GM12878 (cell line): Measurements from ENCODE around the gene UNC5B. TPM values are rescaled to one million over a fixed set of nuclear protein-coding genes. Genes with fewer than 3 reads are reported as not detected.

Experiments
- ATAC-seq: fragments of 200-7000 bp; cut with Tn5 transposase; 3 replicates; pipeline ENCODE4 v1.9.1; 2020; ENCODE audit warnings: mild to moderate bottlenecking, moderate library complexity
- BruUV-seq: library from RNA; stranded (reverse); fragments of 400-500 nt; replicated peaks from 2 replicates; lab custom pipeline; 2021; lab: Mats Ljungman, UMichigan
- CTCF ChIA-PET: fragments of 300-600 bp; sonication (Branson Sonifier 250); formaldehyde crosslinking; extraction: SDS; loops from one replicate; lab custom pipeline; 2021; ENCODE audit warnings: inconsistent platforms; lab: Yijun Ruan, JAX
- POLR2A ChIA-PET: fragments of 350-600 bp; formaldehyde crosslinking; extraction: SDS; loops from one replicate; lab custom pipeline; 2021; ENCODE audit warnings: inconsistent platforms; lab: Charles Lee
- RAD21 ChIA-PET: fragments of 300-600 bp; sonication (Branson Sonifier 250); formaldehyde crosslinking; loops from one replicate; lab custom pipeline; 2023; ENCODE audit warnings: antibody characterized with exemption; ENCODE audit not compliant: unreplicated experiment; lab: Charles Lee
- SMC1A ChIA-PET: fragments of 300-600 bp; sonication (Branson Sonifier 250); formaldehyde crosslinking; loops from one replicate; lab custom pipeline; 2023; ENCODE audit not compliant: unreplicated experiment, uncharacterized antibody; lab: Charles Lee
- DNase-seq: peaks from one replicate; pipeline ENCODE4 v3.0.0-alpha.2; 2011; ENCODE audit warnings: low read depth, low spot score
- FAIRE-seq: peaks from 3 replicates; lab custom pipeline; 2011; peaks lifted over from hg19 to GRCh38; lab: Jason Lieb, UNC
- H2AFZ ChIP-seq: 2 replicates; pipeline ENCODE4 v1.6.0; 2011; ENCODE audit warnings: low read depth, low read length, control low read depth; ENCODE audit not compliant: control insufficient read depth
- H3K27ac ChIP-seq: 2 replicates; pipeline ENCODE4 v1.5.1; 2011; ENCODE audit warnings: control low read depth; ENCODE audit not compliant: control insufficient read depth, insufficient read depth
- H3K27me3 ChIP-seq, 2 experiments: replicated peaks in 1 of 2; 2 replicates each; pipeline versions ENCODE4 v1.6.0 to v1.6.1; 2011; ENCODE audit warnings: low read length in 1 of 2; ENCODE audit not compliant: control insufficient read depth in 2 of 2, insufficient read depth in 2 of 2
- H3K36me3 ChIP-seq, 2 experiments: 2 replicates each; pipeline ENCODE4 v1.5.1; 2011; ENCODE audit warnings: low read length in 1 of 2; ENCODE audit not compliant: control insufficient read depth in 2 of 2, insufficient read depth in 2 of 2
- H3K4me1 ChIP-seq: 2 replicates; pipeline ENCODE4 v1.6.1; 2011; ENCODE audit warnings: mild to moderate bottlenecking, low read length, moderate library complexity, mixed read lengths; ENCODE audit not compliant: control insufficient read depth, insufficient read depth
- H3K4me2 ChIP-seq: 2 replicates; pipeline ENCODE4 v1.6.0; 2011; ENCODE audit warnings: control low read depth; ENCODE audit not compliant: control insufficient read depth, insufficient read depth
- H3K4me3 ChIP-seq: fragments of 200-600 bp; sonication (generic); 2 replicates; pipeline ENCODE4 v1.5.1; 2016
- H3K79me2 ChIP-seq: 2 replicates; pipeline ENCODE4 v1.6.0; 2011; ENCODE audit warnings: low read length; ENCODE audit not compliant: control insufficient read depth, insufficient read depth
- H3K9ac ChIP-seq: 2 replicates; pipeline ENCODE4 v1.8.0; 2011; ENCODE audit warnings: low read length, control low read depth, mixed read lengths; ENCODE audit not compliant: control insufficient read depth, insufficient read depth
- H3K9me3 ChIP-seq: replicated peaks from 3 replicates; pipeline ENCODE4 v1.5.1; 2011; ENCODE audit warnings: mild to moderate bottlenecking, low read length; ENCODE audit not compliant: control insufficient read depth, insufficient read depth
- H4K20me1 ChIP-seq: 2 replicates; pipeline ENCODE4 v1.6.0; 2011; ENCODE audit not compliant: control insufficient read depth, insufficient read depth
- BACH1 ChIP-seq: fragments of 450-650 bp; IDR thresholded peaks from 2 replicates; pipeline ENCODE4 v1.6.1; 2017; ENCODE audit warnings: mild to moderate bottlenecking, borderline replicate concordance
- EZH2 ChIP-seq: IDR thresholded peaks from 2 replicates; pipeline ENCODE4 v1.6.1; 2012; ENCODE audit warnings: low read depth, mild to moderate bottlenecking, control low read depth, inconsistent platforms, low read length, borderline replicate concordance; ENCODE audit not compliant: control insufficient read depth
- IRF3 ChIP-seq: fragments of 450-650 bp; IDR thresholded peaks from 2 replicates; pipeline ENCODE4 v1.6.1; 2014; ENCODE audit warnings: mild to moderate bottlenecking
- MYB ChIP-seq: fragments of 150-350 bp; IDR thresholded peaks from 2 replicates; pipeline ENCODE4 v1.6.1; 2014; ENCODE audit warnings: mild to moderate bottlenecking, low read depth, low read length, borderline replicate concordance
- NR2F1 ChIP-seq: fragments of 450-650 bp; conservative IDR thresholded peaks from 2 replicates; pipeline ENCODE4 v1.6.1; 2017; ENCODE audit warnings: mild to moderate bottlenecking
- NRF1 ChIP-seq: conservative IDR thresholded peaks from 2 replicates; pipeline ENCODE4 v1.6.1; 2011; ENCODE audit warnings: mild to moderate bottlenecking, low read depth, low read length, improper control_type of control experiment
- POLR2AphosphoS2 ChIP-seq: IDR thresholded peaks from 2 replicates; pipeline ENCODE4 v1.6.1; 2011; ENCODE audit warnings: low read depth, mild to moderate bottlenecking, low read length, improper control_type of control experiment, moderate library complexity
- RAD51 ChIP-seq: fragments of 450-650 bp; IDR thresholded peaks from 2 replicates; pipeline ENCODE4 v1.6.1; 2016; ENCODE audit warnings: moderate library complexity, mild to moderate bottlenecking, inconsistent platforms
- SUZ12 ChIP-seq: fragments of 200-600 bp; sonication (generic); IDR thresholded peaks from one replicate; pipeline ENCODE4 v1.6.1; 2018; ENCODE audit warnings: antibody characterized with exemption, mild to moderate bottlenecking; ENCODE audit not compliant: unreplicated experiment
- YBX1 ChIP-seq: fragments of 450-650 bp; IDR thresholded peaks from 2 replicates; pipeline ENCODE4 v1.6.1; 2016; ENCODE audit warnings: antibody characterized with exemption
- ZBTB11 ChIP-seq: fragments of 450-650 bp; formaldehyde crosslinking; IDR thresholded peaks from 2 replicates; pipeline ENCODE4 v1.5.0; 2022; ENCODE audit warnings: mild to moderate bottlenecking, missing genetic modification characterization
- ZNF217 ChIP-seq: fragments of 450-650 bp; IDR thresholded peaks from 2 replicates; pipeline ENCODE4 v1.6.1; 2017; ENCODE audit warnings: antibody characterized with exemption, mild to moderate bottlenecking
- ZZZ3 ChIP-seq: IDR thresholded peaks from 2 replicates; pipeline ENCODE4 v1.6.1; 2011; ENCODE audit warnings: low read depth; ENCODE audit not compliant: control insufficient read depth, insufficient read length
- WGBS: methylation state at CpG from one replicate; pipeline ENCODE4 v1.1.6; 2016; ENCODE audit warnings: low lambda C conversion rate; ENCODE audit not compliant: insufficient replicate concordance, insufficient coverage; ENCODE audit errors: missing lambda C conversion rate; 5-methylcytosine and 5-hydroxymethylcytosine counted together
- in situ Hi-C: fragments of 300-500 bp; cut with MboI; formaldehyde crosslinking; loops from 9 replicates; pipeline ENCODE4 v1.14.3; 2018; ENCODE audit warnings: mixed read lengths
- intact Hi-C: fragments of 100-400 bp; cut with micrococcal nuclease; formaldehyde crosslinking; loops from one replicate; pipeline ENCODE4 v1.14.2; 2022; ENCODE audit not compliant: unreplicated experiment
- polyA plus RNA-seq, 11 experiments: library from polyadenylated mRNA; depleted of rRNA in 4 of 11; unstranded in 6 of 11; stranded (reverse) in 5 of 11; fragments of >200 nt; fragmentation: Nextera tagmentation in 4 of 11; fragmentation: Illumina TruSeq in 1 of 11; extraction: Ambion mirVana in 4 of 11; extraction: Trizol in 1 of 11; gene quantifications; 1 replicate in 1 of 11; 2 replicates in 10 of 11; pipeline versions ENCODE4 v1.2.1 to v1.2.3, GENCODE V29; 2011 to 2016; ENCODE audit warnings: inconsistent platforms in 2 of 11, missing spikeins in 2 of 11, low read depth in 1 of 11
- total RNA-seq, 4 experiments: library from RNA; depleted of rRNA in 3 of 4; stranded (reverse); fragments of >200 nt in 3 of 4; fragmentation: Illumina TruSeq in 1 of 4; extraction: Trizol in 1 of 4; gene quantifications; 2 replicates each; pipeline versions ENCODE4 v1.2.1 to v1.2.3, GENCODE V29; 2013 to 2021
- TF ChIP-seq, protein P1 (sequence below): IDR thresholded peaks from 2 replicates; pipeline ENCODE4 v1.6.1; 2012; ENCODE audit warnings: improper control_type of control experiment, low read depth, low read length; ENCODE audit not compliant: insufficient replicate concordance

Gene UNC5B
- total and polyA plus RNA-seq, 10 of the 15 experiments (the other 5 are each of a cell fraction or from before 2014, with no cell fraction given), result 0.03 to 0.08 TPM; not detected in 8

GRCh38 chr10:71259815-71260501 lies 47.6 kb downstream of the UNC5B start:
- Histone ChIP-seq H3K4me1 (no peaks in the 10 kb centered on the region), H3K9ac (no peak overlapping the region), H3K9me3 (no peaks in the 10 kb centered on the region), H3K36me3 (no peaks in the 10 kb centered on the region), H4K20me1 (no peaks in the 10 kb centered on the region), H3K27me3 (no peaks in the 10 kb centered on the region; a peak in 1 of 4 replicates), H3K27ac (no peak overlapping the region), H3K4me3 (no peak overlapping the region), H3K79me2 (no peaks in the 10 kb centered on the region), H3K4me2 (no peak overlapping the region), H2AFZ (no peak overlapping the region)
- no peak for ATAC-seq
- intact Hi-C loops, result no loop called here
- BruUV-seq, result no TSS peak
- ChIA-PET RAD21 (no interaction called here), CTCF (no interaction called here), POLR2A (no interaction called here), SMC1A (no interaction called here)
- in situ Hi-C loops, result no loop called here
- no peak for FAIRE-seq
- WGBS, result 21% methylated on average over 13 of the region's 13 CpGs
- no peak for DNase-seq
- TF ChIP-seq YBX1, result no peak
- no peak for TF ChIP-seq POLR2AphosphoS2
- no peak for TF ChIP-seq BACH1
- no peak for TF ChIP-seq ZZZ3
- no peak for TF ChIP-seq SUZ12
- TF ChIP-seq IRF3, result no peak
- TF ChIP-seq, protein P1, sequence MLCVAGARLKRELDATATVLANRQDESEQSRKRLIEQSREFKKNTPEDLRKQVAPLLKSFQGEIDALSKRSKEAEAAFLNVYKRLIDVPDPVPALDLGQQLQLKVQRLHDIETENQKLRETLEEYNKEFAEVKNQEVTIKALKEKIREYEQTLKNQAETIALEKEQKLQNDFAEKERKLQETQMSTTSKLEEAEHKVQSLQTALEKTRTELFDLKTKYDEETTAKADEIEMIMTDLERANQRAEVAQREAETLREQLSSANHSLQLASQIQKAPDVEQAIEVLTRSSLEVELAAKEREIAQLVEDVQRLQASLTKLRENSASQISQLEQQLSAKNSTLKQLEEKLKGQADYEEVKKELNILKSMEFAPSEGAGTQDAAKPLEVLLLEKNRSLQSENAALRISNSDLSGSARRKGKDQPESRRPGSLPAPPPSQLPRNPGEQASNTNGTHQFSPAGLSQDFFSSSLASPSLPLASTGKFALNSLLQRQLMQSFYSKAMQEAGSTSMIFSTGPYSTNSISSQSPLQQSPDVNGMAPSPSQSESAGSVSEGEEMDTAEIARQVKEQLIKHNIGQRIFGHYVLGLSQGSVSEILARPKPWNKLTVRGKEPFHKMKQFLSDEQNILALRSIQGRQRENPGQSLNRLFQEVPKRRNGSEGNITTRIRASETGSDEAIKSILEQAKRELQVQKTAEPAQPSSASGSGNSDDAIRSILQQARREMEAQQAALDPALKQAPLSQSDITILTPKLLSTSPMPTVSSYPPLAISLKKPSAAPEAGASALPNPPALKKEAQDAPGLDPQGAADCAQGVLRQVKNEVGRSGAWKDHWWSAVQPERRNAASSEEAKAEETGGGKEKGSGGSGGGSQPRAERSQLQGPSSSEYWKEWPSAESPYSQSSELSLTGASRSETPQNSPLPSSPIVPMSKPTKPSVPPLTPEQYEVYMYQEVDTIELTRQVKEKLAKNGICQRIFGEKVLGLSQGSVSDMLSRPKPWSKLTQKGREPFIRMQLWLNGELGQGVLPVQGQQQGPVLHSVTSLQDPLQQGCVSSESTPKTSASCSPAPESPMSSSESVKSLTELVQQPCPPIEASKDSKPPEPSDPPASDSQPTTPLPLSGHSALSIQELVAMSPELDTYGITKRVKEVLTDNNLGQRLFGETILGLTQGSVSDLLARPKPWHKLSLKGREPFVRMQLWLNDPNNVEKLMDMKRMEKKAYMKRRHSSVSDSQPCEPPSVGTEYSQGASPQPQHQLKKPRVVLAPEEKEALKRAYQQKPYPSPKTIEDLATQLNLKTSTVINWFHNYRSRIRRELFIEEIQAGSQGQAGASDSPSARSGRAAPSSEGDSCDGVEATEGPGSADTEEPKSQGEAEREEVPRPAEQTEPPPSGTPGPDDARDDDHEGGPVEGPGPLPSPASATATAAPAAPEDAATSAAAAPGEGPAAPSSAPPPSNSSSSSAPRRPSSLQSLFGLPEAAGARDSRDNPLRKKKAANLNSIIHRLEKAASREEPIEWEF, result no peak
- no peak for TF ChIP-seq RAD51
- TF ChIP-seq NR2F1, result no peak
- no peak for TF ChIP-seq MYB
- no peak for TF ChIP-seq ZBTB11 (CRISPR knock-in tag)
- no peak for TF ChIP-seq NRF1
- no peak for TF ChIP-seq EZH2
- TF ChIP-seq ZNF217, result no peak
